Omental fat pad (tissue), 4 donors: ENCODE measurements around the gene ACAD10. TPM values are rescaled to one million over a fixed set of nuclear protein-coding genes. Genes with fewer than 3 reads are reported as not detected.
"Not testable (repeated sequence)": the region's sequence is repeated elsewhere in the genome, so short reads cannot be mapped to it uniquely, and the experiment has no call there.

Source experiments
- ATAC-seq: fragments of 150-250 bp; one replicate; pipeline ENCODE4 v1.9.1; 2016; ENCODE audit warnings: mild to moderate bottlenecking, moderate library complexity; ENCODE audit not compliant: low FRiP score
- DNase-seq: peaks from one replicate; pipeline ENCODE4 v3.0.0-alpha.2; 2019; ENCODE audit warnings: low spot score
- CTCF ChIP-seq, 3 donors: fragments of 450-650 bp; IDR thresholded peaks; one replicate each; pipeline ENCODE4 v1.5.1; 2016 to 2017; ENCODE audit warnings: antibody characterized with exemption in 3 of 3, mild to moderate bottlenecking in 3 of 3, moderate library complexity in 2 of 3
- total RNA-seq, 4 donors: library from RNA; depleted of rRNA; stranded (reverse); fragments of >200 nt; gene quantifications; one replicate each; pipeline ENCODE4 v1.1.0, GENCODE V29; 2016

ACAD10 gene
- total RNA-seq, 4 donors from 2014 or later: 12.2 to 29.6 (median 15.9) TPM

GRCh38 chr12:111757361-111758119, 71.7 kb downstream of the ACAD10 start:
- TF ChIP-seq CTCF (IDR thresholded peaks at IDR 0.05): no peak
- ATAC-seq (no peak), DNase-seq (no peak)

- no peak for TF ChIP-seq CTCF (IDR thresholded peaks at IDR 0.05)
- ATAC-seq: no peak
- no peak for DNase-seq
Measured at GRCh38 chr12:111758120-111758561, 72.3 kb downstream of the ACAD10 start.

- ATAC-seq: no peak
- TF ChIP-seq CTCF (IDR thresholded peaks at IDR 0.05): no peak
- DNase-seq: no peak
Measured at GRCh38 chr12:111759271-111759670, 73.4 kb downstream of the ACAD10 start.

- no peak for ATAC-seq
- TF ChIP-seq CTCF (IDR thresholded peaks at IDR 0.05): no peak
- DNase-seq: no peak
Measured at GRCh38 chr12:111759991-111760390, 74.1 kb downstream of the ACAD10 start.

GRCh38 chr12:111761099-111761498, 75.2 kb downstream of the ACAD10 start:
- TF ChIP-seq CTCF (IDR thresholded peaks at IDR 0.05): no peak
- ATAC-seq (no peak), DNase-seq (no peak)

- ATAC-seq: no peak
Measured at GRCh38 chr12:111761706-111762105, 75.9 kb downstream of the ACAD10 start.

GRCh38 chr12:111763552-111763951, 77.7 kb downstream of the ACAD10 start:
- DNase-seq, ATAC-seq: not testable (repeated sequence)

More at GRCh38 chr12:111761706-111762105, 75.9 kb downstream of the ACAD10 start:
- TF ChIP-seq CTCF (IDR thresholded peaks at IDR 0.05): no peak
- DNase-seq: no peak
